Measurements from ENCODE around the gene ZBTB6. TPM values are rescaled to one million over a fixed set of nuclear protein-coding genes. Genes with fewer than 3 reads are reported as not detected.
"Not testable (repeated sequence)": the region's sequence is repeated elsewhere in the genome, so short reads cannot be mapped to it uniquely, and the experiment has no call there.

Gene ZBTB6
- total RNA-seq, 1 experiment from 2014 or later, result 19.8 TPM

- DNase-seq (ENCODE audit: extremely low read depth, low read depth), result no peak
These were observed 16.8 kb upstream of the ZBTB6 start for GRCh38 chr9:122929796-122930354.

GRCh38 chr9:122923947-122924346 lies 10.8 kb upstream of the ZBTB6 start:
- no peak for DNase-seq (ENCODE audit: extremely low read depth, low read depth)

DNA sequence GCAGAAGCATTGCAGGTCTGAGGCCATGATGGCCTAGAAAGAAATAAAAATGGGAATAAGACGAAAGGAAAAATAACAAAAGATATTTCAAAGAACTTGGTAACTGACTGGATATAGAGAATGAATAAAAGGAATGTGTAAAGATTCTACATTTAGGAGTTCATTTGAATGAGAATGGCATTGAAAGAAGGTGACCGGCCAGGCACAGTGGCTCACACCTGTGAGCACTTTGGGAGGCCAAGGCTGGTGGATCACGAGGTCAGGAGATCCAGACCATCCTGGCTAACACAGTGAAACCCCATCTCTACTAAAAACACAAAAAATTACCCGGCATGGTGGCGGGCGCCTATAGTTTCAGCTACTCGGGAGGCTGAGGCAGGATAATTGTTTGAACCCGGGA lies 9.6 kb upstream of the ZBTB6 start:
- no peak for DNase-seq (ENCODE audit: extremely low read depth, low read depth)

DNA sequence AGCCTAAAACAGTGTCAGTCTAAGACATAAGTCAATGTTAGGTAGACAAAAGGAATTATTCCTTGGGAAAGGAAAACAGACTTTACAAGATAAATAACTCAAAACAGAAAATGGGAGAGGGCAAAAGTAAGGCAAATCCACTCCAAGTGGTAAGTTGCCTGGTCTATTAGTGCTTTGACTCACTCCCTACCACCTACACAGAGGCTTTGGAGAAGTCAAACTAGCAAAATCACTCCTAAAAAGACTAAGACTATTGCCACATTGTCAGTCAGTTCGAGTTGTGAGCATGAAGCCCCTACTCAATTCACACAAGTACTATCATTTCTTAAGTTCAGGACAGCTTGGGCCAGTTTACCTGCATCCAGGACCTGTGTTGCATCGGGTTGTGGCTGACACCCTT lies 5.2 kb upstream of the ZBTB6 start:
- no peak for DNase-seq (ENCODE audit: extremely low read depth, low read depth)

DNA sequence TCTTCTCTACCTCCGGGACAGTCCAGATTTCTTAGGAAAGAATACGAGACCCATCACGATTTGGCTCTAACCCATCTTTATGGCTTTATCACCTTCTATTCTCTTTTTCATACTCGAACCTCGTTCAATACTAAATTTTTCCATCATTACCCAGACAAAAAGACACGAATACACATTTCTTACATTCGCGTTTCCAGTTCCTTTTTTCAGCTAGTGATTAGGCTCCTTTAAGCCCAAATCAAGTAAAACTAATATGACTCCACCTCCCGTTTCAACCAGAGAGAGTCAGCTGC lies 506 bp downstream of the ZBTB6 start:
- no peak for DNase-seq (ENCODE audit: extremely low read depth, low read depth)

- DNase-seq (ENCODE audit: extremely low read depth, low read depth), result not testable (repeated sequence)
These were observed 7.0 kb downstream of the ZBTB6 start for GRCh38 chr9:122906122-122906521.

DNA sequence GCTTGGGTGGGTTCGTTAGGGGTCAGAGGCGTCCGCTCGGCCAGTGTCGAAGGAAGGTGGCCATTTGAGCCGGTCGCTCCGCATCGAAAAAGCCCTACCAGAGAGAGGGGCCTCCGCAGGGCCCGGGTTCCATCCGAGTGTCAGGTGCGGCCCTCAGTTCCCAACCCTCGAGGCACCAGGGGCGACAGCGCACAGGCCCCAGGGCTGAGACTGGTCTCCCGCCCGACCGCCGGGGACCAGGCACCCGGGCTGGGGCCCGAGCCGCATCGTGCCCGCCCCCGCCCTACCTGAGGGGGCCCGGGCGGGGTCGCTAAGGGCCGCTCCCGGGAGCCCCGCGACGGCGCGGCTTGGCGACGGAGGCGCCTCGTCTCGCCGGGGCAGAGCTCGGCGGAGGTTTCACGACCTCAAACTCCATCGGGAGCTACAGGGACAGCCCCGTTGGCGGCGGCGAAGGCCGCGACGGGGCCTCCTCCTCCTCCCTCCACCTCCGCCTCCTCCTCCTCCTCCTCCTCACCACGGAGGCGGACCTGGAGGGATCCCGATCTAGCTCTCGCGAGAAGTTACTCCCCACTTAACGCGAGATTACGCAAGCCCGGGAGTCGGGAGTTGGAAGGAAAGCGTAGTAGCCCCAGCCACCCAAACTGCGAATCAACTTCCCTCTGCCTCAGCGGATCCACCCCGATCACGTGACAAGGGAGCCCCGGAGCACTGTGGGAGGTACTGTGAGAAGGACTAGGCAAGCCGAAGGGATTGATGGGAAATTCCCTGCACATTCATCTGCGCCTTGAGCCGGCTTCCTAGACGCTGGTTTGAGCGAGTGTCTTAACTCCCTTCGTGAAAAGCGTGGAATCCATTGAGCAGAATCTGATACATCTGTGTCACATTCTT lies 8.1 kb downstream of the ZBTB6 start, which contains the start of gene RC3H2:
RC3H2 (minus strand) TSS at position 537 of the 888 bp plus-strand sequence. CDS start 7,850 bp downstream, outside the sequence.
- peak; percentile 100 for DNase-seq (ENCODE audit: extremely low read depth, low read depth)

DNA sequence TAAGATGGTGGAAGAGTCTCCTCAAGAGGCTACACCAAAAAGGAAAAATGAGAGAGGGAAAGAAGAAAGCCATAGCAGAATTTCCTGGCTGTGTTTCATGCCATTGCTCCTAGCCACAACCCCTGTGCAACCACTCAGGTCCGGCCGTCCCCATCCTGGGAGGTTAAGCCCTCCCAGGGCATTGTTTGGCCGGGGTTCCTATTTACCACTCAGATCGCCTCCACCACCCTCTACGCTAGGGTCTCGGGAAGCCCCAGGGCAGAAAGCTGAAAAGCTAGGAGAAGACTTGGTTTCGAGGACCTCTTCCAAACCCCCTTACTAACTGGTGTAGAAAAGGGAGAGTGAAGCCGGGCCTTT lies 8.7 kb downstream of the ZBTB6 start:
- DNase-seq (ENCODE audit: extremely low read depth, low read depth), result peak; percentile 16

- DNase-seq (ENCODE audit: extremely low read depth, low read depth), result no peak
These were observed 12.3 kb downstream of the ZBTB6 start for GRCh38 chr9:122900791-122901190.

- DNase-seq (ENCODE audit: extremely low read depth, low read depth), result no peak
These were observed 15.2 kb downstream of the ZBTB6 start for GRCh38 chr9:122897969-122898368.

DNA sequence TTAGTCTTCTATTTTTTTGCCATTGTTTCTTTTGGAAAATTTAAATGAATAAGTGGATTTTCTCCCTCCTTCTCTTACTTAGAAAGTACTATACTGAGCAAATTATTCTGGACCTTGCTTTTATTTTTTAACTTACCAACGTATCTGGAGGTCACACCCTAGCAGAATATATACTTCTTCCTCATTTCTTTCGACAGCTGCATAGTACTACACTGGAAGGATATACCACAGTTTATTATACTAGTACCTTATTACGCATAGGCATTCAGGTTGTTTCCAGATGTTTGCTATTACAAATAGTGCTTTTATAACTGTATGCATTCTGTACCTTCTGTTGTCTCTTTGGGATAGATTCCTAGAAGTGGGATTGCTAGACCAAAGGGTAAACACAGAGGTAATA lies 24.6 kb downstream of the ZBTB6 start:
- no peak for DNase-seq (ENCODE audit: extremely low read depth, low read depth)

DNA sequence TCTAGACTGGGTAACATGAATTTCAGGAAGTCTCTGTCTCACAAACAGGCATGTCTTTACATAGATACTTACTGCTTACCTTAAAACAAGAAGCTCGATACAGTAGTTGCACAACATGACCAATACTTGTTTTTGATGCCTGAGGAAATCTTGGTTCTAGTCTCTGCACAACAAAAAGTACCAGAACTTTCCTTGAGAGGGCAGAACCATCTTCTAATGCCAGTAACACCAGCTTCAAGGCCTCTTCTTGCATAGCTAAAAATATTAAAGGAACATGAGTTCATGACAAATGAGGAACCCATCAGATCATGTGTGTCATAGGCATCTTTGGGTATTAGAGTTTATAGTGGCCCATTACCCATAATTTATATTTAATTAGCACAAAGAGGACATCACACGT lies 30.0 kb downstream of the ZBTB6 start:
- no peak for DNase-seq (ENCODE audit: extremely low read depth, low read depth)

DNA sequence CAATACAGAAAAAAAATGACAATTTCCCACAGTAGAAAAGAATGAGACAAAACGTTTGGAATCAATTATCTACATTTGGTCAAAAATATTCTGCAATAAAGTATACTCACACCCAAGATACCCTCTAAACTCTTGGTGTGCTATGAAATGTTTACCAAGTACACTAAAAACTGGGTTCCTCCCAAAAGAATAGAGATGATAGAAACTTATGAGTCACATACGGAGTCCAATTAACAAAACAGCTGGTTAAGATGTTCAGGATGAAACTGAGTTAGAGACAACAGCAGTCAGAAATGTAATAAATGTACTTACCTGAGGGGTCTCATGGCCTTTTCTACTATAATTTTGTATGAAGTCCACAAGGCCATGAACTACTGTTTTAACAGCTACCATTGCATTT lies 33.7 kb downstream of the ZBTB6 start:
- no peak for DNase-seq (ENCODE audit: extremely low read depth, low read depth)

- no peak for DNase-seq (ENCODE audit: extremely low read depth, low read depth)
These were observed 37.6 kb downstream of the ZBTB6 start for GRCh38 chr9:122875523-122875922.

DNA sequence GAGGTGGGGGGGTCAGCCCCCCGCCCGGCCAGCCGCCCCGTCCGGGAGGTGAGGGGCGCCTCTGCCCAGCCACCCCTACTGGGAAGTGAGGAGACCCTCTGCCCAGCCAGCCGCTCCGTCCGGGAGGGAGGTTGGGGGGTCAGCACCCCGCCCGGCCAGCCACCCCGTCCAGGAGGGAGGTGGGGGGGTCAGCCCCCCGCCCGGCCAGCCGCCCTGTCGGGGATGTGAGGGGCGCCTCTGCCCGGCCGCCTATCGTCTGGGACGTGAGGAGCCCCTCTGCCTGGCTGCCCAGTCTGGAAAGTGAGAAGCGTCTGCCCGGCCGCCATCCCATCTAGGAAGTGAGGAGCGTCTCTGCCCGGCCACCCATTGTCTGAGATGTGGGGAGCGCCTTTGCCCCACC lies 45.8 kb downstream of the ZBTB6 start:
- DNase-seq (ENCODE audit: extremely low read depth, low read depth), result not testable (repeated sequence)

DNA sequence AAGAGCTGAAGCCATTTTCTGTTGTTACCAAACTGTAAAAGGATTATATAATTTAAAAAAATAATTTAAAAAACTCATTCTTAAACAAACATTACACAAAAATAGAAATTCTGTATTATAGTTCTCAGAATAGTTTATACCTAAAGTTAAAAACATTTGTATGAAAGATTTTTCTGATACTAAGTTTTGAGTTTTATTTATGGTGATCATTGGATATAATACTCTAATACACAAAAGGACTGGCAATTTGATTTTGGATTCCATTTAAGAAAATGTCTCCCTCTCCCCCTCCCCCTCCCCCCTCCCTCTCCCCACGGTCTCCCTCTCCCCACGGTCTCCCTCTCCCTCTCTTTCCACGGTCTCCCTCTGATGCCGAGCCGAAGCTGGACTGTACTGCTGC lies 47.0 kb downstream of the ZBTB6 start:
- no peak for DNase-seq (ENCODE audit: extremely low read depth, low read depth)

DNA sequence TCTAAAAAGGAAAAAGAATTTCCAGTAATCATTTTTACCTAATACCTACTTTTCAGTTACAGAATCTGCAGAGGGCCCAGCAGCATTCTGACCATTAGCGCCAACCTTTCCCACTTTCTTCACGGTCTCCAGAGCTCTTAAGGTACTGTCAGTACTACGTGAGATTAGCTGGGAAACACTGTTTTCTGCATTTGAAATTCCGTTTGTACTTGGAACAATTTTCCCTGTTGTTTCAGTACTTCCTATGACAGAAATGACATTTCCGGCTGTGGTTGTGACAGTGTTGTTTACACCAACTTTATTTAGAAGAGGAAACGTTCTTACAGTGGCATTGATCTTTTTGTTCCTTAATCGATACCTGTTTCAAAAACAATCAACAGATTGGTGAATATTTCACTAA lies 47.8 kb downstream of the ZBTB6 start:
- DNase-seq (ENCODE audit: extremely low read depth, low read depth), result no peak

DNA sequence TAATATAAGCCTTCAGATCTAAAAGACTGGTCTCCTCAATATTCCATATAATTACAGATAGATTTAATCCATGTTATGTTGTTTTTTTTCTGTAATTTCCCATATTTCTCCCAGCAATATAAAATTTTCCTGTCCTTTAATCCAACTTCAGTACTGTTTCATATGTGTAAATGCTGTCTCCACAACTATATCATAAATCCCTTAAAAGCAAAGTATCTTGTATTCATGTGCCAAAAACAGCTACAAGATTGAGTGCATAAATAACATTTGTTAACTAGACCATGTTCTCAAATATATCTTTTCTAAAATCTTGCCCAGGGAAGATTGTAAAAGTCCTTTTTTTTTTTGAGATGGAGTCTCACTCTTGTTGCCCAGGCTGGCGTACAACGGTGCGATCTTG lies 49.7 kb downstream of the ZBTB6 start:
- DNase-seq (ENCODE audit: extremely low read depth, low read depth), result no peak

DNA sequence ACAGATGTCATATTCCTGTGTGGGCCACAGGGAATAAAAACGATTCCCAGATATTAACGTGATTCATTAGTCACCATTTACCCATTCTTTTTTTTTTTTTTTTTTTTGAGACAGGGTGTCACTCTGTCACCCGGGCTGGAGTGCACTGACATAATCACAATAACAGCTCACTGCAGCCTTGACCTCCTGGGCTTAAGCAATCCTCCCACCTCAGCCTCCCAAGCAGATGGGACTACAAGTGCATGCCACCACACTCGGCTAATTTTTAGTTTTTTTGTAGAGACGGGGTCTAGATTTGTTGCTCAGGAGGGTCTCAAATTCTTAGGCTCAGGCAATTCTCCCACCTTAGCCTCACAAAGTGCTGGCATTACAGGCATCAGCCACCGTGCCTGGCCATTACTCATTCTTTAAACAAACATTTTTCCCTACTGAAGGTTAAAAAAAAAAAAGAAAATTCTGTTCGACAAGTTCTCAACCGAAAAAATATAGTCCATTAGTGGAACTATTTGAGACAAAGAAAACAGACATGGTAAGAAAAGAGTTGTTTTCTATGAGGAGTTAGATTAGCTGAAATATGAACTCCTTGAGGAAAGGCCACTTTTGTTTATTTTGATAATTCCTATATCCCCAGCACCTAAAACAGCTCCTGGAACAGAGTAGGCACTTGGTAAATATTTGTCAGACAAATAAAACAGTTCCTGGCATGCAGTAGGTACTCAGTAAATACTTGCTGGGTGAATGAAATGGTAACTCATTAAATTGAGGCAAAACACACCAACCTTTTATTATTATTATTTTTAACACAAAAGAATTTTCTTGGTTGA lies 52.6 kb downstream of the ZBTB6 start:
- DNase-seq (ENCODE audit: extremely low read depth, low read depth), result no peak
